Body of pancreas (tissue), 4 donors: ENCODE measurements around the gene DUOXA2. TPM values are rescaled to one million over a fixed set of nuclear protein-coding genes. Genes with fewer than 3 reads are reported as not detected.

Experiments
- ATAC-seq: fragments of 150-250 bp; one replicate; pipeline ENCODE4 v1.9.1; 2016
- DNase-seq, 4 donors: peaks; one replicate each; pipeline ENCODE4 v3.0.0-alpha.2; 2019
- H3K27ac ChIP-seq, 4 donors: fragments of 200-600 bp; sonication (generic); 1 replicate in 3 of 4; 2 replicates in 1 of 4; pipeline versions ENCODE4 v1.5.1 to v1.6.1; 2016 to 2019; ENCODE audit warnings: mild to moderate bottlenecking in 1 of 4, mixed read lengths in 1 of 4, moderate library complexity in 1 of 4
- H3K27me3 ChIP-seq, 2 donors: fragments of 200-600 bp; sonication (generic); one replicate each; pipeline ENCODE4 v1.6.0; 2016; ENCODE audit warnings: mild to moderate bottlenecking in 1 of 2
- H3K36me3 ChIP-seq, 2 donors: fragments of 200-600 bp; sonication (generic); replicated peaks in 1 of 2; 2 replicates each; pipeline ENCODE4 v1.5.1; 2016; ENCODE audit warnings: low read depth in 2 of 2; ENCODE audit not compliant: insufficient read depth in 1 of 2
- H3K4me1 ChIP-seq: fragments of 200-600 bp; sonication (generic); one replicate; pipeline ENCODE4 v1.6.0; 2016
- H3K4me3 ChIP-seq, 2 donors: fragments of 200-600 bp; sonication (generic); 1 replicate in 1 of 2; 2 replicates in 1 of 2; pipeline ENCODE4 v1.5.1; 2016 to 2019
- H3K9me3 ChIP-seq, 3 donors: fragments of 200-600 bp; sonication (generic); 1 replicate in 2 of 3; 2 replicates in 1 of 3; pipeline ENCODE4 v1.5.1; 2016
- CTCF ChIP-seq, 7 experiments: fragments of 450-650 bp in 4 of 7; fragments of 200-600 bp in 3 of 7; sonication (generic) in 3 of 7; IDR thresholded peaks; one replicate each; pipeline ENCODE4 v1.5.1; 2016 to 2019; ENCODE audit warnings: antibody characterized with exemption in 7 of 7
- POLR2A ChIP-seq, 3 donors: fragments of 450-650 bp; IDR thresholded peaks; one replicate each; pipeline ENCODE4 v1.6.1; 2016; ENCODE audit warnings: antibody characterized with exemption in 3 of 3, mild to moderate bottlenecking in 2 of 3
- WGBS, 2 donors: methylation state at CpG; one replicate each; pipeline ENCODE4 v1.1.5; 2017; 5-methylcytosine and 5-hydroxymethylcytosine counted together
- intact Hi-C: fragments of 100-400 bp; cut with DNase I; formaldehyde crosslinking; loops from one replicate; pipeline ENCODE4 v1.15.1; 2023
- total RNA-seq, 2 donors: library from RNA; depleted of rRNA; stranded (reverse); fragments of >200 nt; gene quantifications; one replicate each; pipeline ENCODE4 v1.1.0, GENCODE V29; 2016

Gene DUOXA2
- total RNA-seq, 2 donors from 2014 or later: not detected

GRCh38 chr15:45093622-45094357, 20.3 kb upstream of the DUOXA2 start:
- intact Hi-C loops: no loop called here
- no peak for DNase-seq
- H3K36me3 ChIP-seq: no peaks in the 10 kb centered on the region
- no peaks in the 10 kb centered on the region for H3K9me3 ChIP-seq
- no peak for TF ChIP-seq CTCF (IDR thresholded peaks at IDR 0.05)
- no peak for TF ChIP-seq POLR2A (IDR thresholded peaks at IDR 0.05)
- no peak for ATAC-seq
- H3K27ac ChIP-seq: no peak overlapping the region
- H3K4me3 ChIP-seq: no peak overlapping the region
- H3K4me1 ChIP-seq: no peaks in the 10 kb centered on the region
- WGBS, 2 donors: 84 to 87% methylated on average over 11 of the region's 11 CpGs
- no peaks in the 10 kb centered on the region for H3K27me3 ChIP-seq

- WGBS, 2 donors: 70 to 79% methylated on average over 5 to 9 of the region's 9 CpGs
- no peaks in the 10 kb centered on the region for H3K9me3 ChIP-seq
- no peaks in the 10 kb centered on the region for H3K27me3 ChIP-seq
- TF ChIP-seq POLR2A (IDR thresholded peaks at IDR 0.05): no peak
- no peak for TF ChIP-seq CTCF (IDR thresholded peaks at IDR 0.05)
- DNase-seq: no peak
- no peaks in the 10 kb centered on the region for H3K4me1 ChIP-seq
- no peak overlapping the region for H3K27ac ChIP-seq
- intact Hi-C loops: no loop called here
- no peaks in the 10 kb centered on the region for H3K36me3 ChIP-seq
- H3K4me3 ChIP-seq: no peak overlapping the region
- no peak for ATAC-seq
These were observed 19.8 kb upstream of the DUOXA2 start for GRCh38 chr15:45094358-45094730.

- no peaks in the 10 kb centered on the region for H3K36me3 ChIP-seq
- TF ChIP-seq POLR2A (IDR thresholded peaks at IDR 0.05) (no peak), CTCF (IDR thresholded peaks at IDR 0.05) (no peak)
- H3K27me3 ChIP-seq: no peaks in the 10 kb centered on the region
- ATAC-seq: no peak
- DNase-seq: no peak
- no peak overlapping the region for H3K4me3 ChIP-seq
- 73 to 83% methylated on average over 6 to 9 of the region's 11 CpGs for WGBS, 2 donors
- H3K4me1 ChIP-seq: no peaks in the 10 kb centered on the region
- intact Hi-C loops: no loop called here
- no peak overlapping the region for H3K27ac ChIP-seq
- no peaks in the 10 kb centered on the region for H3K9me3 ChIP-seq
These were observed 18.5 kb upstream of the DUOXA2 start for GRCh38 chr15:45095661-45096060.

- no peaks in the 10 kb centered on the region for H3K9me3 ChIP-seq
- no peak for ATAC-seq
- H3K4me1 ChIP-seq: no peaks in the 10 kb centered on the region
- H3K27me3 ChIP-seq: no peaks in the 10 kb centered on the region
- H3K27ac ChIP-seq: no peak overlapping the region
- no peak overlapping the region for H3K4me3 ChIP-seq
- no peak for DNase-seq
- 94 to 96% methylated on average over 6 to 7 of the region's 7 CpGs for WGBS, 2 donors
- TF ChIP-seq POLR2A (IDR thresholded peaks at IDR 0.05) (no peak), CTCF (IDR thresholded peaks at IDR 0.05) (no peak)
- intact Hi-C loops: no loop called here
- H3K36me3 ChIP-seq: no peaks in the 10 kb centered on the region
These were observed 16.7 kb upstream of the DUOXA2 start for GRCh38 chr15:45097466-45097865.

GRCh38 chr15:45099549-45100165, 14.5 kb upstream of the DUOXA2 start:
- DNase-seq (no peak), ATAC-seq (no peak)
- WGBS, 2 donors: 81 to 84% methylated on average over 22 to 23 of the region's 23 CpGs
- Histone ChIP-seq H3K27ac (no peak overlapping the region), H3K36me3 (no peaks in the 10 kb centered on the region), H3K4me1 (no peaks in the 10 kb centered on the region), H3K9me3 (no peaks in the 10 kb centered on the region), H3K27me3 (no peaks in the 10 kb centered on the region), H3K4me3 (no peak overlapping the region)
- intact Hi-C loops: no loop called here
- no peak for TF ChIP-seq CTCF (IDR thresholded peaks at IDR 0.05)
- no peak for TF ChIP-seq POLR2A (IDR thresholded peaks at IDR 0.05)
